Measurements from ENCODE around the gene PRPF6.

DNA sequence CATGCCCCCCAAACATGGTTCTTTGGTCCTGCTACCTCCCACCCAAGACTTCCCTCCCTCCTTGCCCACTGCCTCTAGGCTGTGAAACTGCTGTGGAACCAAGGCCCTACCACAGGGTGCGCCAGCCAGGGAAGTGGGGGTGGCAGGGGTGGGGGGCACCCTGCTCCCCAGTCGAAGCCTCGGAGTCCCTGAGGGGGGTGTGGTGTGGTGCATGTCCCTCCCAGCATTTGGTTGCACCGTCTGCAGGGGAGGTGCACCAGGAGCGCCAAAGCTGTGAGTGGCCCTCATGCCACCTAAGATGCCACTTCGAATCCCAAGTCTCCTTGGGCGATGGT, 96.6 kb downstream of the PRPF6 start:
- TF ChIP-seq, protein P1, sequence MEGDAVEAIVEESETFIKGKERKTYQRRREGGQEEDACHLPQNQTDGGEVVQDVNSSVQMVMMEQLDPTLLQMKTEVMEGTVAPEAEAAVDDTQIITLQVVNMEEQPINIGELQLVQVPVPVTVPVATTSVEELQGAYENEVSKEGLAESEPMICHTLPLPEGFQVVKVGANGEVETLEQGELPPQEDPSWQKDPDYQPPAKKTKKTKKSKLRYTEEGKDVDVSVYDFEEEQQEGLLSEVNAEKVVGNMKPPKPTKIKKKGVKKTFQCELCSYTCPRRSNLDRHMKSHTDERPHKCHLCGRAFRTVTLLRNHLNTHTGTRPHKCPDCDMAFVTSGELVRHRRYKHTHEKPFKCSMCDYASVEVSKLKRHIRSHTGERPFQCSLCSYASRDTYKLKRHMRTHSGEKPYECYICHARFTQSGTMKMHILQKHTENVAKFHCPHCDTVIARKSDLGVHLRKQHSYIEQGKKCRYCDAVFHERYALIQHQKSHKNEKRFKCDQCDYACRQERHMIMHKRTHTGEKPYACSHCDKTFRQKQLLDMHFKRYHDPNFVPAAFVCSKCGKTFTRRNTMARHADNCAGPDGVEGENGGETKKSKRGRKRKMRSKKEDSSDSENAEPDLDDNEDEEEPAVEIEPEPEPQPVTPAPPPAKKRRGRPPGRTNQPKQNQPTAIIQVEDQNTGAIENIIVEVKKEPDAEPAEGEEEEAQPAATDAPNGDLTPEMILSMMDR (IDR thresholded peaks at IDR 0.05), result no peak
- TF ChIP-seq POLR2A (IDR thresholded peaks at IDR 0.05; ENCODE audit: low read length) (no peak), ZFP36 (IDR thresholded peaks at IDR 0.05; ENCODE audit: borderline replicate concordance, partially characterized antibody) (no peak), NR3C1 (IDR thresholded peaks at IDR 0.05) (no peak), EP300 (IDR thresholded peaks at IDR 0.05) (no peak), CEBPB (IDR thresholded peaks at IDR 0.05) (no peak), ESRRA (IDR thresholded peaks at IDR 0.05; ENCODE audit: borderline replicate concordance, low read length) (no peak), RCOR1 (IDR thresholded peaks at IDR 0.05; ENCODE audit: low read depth, low read length) (no peak), HDAC2 (IDR thresholded peaks at IDR 0.05) (no peak), PHF8 (IDR thresholded peaks at IDR 0.05; ENCODE audit: borderline replicate concordance, low read depth) (no peak)
- TF ChIP-seq, protein P2, sequence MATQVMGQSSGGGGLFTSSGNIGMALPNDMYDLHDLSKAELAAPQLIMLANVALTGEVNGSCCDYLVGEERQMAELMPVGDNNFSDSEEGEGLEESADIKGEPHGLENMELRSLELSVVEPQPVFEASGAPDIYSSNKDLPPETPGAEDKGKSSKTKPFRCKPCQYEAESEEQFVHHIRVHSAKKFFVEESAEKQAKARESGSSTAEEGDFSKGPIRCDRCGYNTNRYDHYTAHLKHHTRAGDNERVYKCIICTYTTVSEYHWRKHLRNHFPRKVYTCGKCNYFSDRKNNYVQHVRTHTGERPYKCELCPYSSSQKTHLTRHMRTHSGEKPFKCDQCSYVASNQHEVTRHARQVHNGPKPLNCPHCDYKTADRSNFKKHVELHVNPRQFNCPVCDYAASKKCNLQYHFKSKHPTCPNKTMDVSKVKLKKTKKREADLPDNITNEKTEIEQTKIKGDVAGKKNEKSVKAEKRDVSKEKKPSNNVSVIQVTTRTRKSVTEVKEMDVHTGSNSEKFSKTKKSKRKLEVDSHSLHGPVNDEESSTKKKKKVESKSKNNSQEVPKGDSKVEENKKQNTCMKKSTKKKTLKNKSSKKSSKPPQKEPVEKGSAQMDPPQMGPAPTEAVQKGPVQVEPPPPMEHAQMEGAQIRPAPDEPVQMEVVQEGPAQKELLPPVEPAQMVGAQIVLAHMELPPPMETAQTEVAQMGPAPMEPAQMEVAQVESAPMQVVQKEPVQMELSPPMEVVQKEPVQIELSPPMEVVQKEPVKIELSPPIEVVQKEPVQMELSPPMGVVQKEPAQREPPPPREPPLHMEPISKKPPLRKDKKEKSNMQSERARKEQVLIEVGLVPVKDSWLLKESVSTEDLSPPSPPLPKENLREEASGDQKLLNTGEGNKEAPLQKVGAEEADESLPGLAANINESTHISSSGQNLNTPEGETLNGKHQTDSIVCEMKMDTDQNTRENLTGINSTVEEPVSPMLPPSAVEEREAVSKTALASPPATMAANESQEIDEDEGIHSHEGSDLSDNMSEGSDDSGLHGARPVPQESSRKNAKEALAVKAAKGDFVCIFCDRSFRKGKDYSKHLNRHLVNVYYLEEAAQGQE (IDR thresholded peaks at IDR 0.05), result no peak
- TF ChIP-seq, protein P3, sequence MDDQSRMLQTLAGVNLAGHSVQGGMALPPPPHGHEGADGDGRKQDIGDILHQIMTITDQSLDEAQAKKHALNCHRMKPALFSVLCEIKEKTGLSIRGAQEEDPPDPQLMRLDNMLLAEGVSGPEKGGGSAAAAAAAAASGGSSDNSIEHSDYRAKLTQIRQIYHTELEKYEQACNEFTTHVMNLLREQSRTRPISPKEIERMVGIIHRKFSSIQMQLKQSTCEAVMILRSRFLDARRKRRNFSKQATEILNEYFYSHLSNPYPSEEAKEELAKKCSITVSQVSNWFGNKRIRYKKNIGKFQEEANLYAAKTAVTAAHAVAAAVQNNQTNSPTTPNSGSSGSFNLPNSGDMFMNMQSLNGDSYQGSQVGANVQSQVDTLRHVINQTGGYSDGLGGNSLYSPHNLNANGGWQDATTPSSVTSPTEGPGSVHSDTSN (IDR thresholded peaks at IDR 0.05), result no peak
